Measurements from ENCODE around the gene SLCO2B1.

SLCO2B1 gene

DNA sequence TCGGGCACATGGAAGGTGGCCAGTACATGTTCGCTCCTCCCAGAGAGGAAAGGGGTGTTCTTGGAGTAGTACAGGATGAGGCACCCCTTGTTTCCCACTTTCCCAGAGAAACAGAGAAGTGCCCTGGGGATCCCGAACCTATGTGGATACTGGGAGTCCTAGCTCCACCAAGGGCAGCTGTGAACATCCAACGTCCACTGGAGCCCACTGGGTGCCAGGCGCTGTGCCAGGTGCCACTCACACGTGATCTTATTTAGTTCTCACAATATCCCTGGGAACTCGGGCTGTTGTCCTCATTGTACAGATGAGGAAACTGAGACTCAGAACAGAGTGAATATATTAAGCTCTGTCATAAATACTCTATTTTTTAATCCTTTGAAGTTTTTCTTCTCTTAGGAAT, 12.0 kb downstream of the SLCO2B1 start:
- no peak for DNase-seq

DNA sequence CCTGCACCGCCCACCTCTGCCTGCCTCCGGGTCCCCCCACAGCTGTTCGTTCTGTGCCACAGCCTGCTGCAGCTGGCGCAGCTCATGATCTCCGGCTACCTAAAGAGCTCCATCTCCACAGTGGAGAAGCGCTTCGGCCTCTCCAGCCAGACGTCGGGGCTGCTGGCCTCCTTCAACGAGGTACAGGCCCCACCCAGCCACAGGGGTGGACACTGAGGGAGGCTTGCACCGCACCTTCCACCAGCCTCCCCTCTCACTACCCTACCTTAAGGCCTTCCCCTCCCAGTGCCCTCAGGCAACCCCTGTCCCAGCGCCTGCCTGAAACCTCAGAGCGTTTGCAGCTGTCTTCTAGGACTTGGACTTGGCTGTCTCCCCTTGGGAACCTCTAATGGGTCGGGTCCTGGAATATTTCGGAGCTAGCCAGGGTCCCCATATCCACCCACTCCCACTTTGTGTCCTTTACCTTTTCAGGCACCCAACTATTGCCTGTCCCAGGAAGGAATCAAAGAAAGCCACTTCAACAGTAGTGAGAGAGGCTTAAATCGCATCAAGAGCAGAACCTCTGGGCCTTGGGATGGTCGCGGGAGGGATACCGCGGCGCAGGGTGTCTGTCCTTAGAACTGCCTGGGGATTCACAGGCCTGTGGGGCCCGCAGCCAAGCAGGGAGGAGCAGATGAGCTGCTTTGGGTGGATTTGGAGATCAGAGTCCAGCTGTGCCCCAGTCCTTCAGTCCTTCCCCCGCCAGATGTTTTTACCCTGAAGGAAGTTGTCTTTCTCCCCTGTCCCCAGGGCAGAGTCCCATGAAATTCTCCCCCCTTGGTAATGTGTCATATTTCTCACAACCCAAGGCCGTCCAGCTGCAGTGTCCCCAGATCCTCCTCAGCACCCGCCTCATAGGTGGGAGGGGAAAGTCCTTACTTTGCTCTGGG, 13.3 kb downstream of the SLCO2B1 start:
- no peak for DNase-seq

DNA sequence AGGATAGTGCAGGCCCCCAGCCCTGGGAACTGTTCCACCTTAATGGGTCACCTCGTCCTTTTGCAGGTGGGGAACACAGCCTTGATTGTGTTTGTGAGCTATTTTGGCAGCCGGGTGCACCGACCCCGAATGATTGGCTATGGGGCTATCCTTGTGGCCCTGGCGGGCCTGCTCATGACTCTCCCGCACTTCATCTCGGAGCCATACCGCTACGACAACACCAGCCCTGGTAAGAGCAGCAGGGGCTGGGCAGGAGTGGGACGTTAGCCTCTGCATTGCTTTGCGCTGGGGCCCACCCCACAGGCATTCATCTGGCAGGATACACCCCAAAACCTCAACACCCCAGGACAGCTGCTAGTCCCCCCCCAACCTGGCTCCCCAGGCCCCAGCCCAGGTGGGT, 14.8 kb downstream of the SLCO2B1 start:
- DNase-seq = no peak

DNA sequence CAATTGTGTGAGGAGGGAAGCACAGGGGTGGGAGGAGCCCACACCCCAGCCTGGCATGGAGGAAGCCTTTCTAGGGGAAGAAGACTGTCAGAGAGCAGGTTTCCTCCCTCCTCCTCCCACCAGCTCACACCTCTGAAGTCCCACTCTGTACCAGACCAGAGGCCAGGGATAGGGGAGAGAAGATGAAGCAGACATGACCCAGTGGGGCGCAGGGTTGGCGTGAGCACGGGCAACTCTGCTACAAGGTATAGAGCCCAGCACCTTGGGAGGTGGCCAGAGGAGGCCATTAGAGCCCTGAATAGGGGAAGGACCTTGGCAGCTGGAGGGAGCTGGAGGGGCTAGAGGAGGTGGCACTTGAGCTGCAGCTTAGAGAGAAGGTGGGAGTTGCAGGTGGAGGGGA, 15.9 kb downstream of the SLCO2B1 start:
- no peak for DNase-seq

GRCh38 chr11:75167617-75168016, 16.7 kb downstream of the SLCO2B1 start:
- DNase-seq = no peak

DNA sequence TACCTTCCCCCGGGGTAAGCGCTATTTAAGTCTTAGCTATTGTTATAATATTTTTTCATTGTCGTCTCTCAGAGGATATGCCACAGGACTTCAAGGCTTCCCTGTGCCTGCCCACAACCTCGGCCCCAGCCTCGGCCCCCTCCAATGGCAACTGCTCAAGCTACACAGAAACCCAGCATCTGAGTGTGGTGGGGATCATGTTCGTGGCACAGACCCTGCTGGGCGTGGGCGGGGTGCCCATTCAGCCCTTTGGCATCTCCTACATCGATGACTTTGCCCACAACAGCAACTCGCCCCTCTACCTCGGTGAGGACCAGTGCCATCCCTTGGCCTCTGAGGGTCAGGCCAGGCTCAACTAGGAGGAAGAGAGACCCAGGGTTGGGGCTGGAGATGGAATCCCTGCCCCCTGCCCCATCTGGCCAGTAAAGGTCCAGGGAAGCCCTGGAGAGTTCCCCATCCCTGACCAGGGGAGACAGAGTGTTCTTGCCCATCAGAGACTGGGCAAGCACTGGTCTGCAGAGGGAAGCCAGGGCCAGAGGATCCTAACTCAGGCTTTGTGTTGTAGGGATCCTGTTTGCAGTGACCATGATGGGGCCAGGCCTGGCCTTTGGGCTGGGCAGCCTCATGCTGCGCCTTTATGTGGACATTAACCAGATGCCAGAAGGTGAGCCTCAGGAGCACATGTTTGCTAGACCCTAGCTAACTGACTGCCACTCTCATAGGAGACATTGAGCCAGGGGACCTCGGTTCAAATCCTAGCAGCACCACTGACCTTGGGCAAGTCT, 18.4 kb downstream of the SLCO2B1 start:
- DNase-seq = no peak

GRCh38 chr11:75170516-75171201, 19.8 kb downstream of the SLCO2B1 start:
- DNase-seq = no peak

DNA sequence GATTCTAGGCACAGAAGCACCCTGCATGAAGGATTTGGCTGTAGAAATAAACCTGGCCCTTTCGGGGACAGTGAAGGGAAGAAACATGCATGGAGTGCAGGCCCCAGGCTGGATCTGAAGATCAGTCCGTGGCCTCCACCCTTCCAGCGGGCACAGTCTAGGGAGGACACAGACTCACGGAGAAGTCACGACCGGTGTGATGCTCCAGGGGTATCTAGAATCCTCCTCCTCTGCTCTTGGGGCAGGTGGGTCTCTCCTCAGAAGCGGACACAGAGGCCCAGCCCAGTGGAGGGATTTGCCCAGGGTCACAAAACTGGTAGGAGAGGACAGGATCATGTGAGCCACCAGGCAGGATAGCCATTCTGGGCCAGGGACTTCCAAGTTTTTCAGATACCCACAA, 22.4 kb downstream of the SLCO2B1 start:
- DNase-seq = no peak

DNA sequence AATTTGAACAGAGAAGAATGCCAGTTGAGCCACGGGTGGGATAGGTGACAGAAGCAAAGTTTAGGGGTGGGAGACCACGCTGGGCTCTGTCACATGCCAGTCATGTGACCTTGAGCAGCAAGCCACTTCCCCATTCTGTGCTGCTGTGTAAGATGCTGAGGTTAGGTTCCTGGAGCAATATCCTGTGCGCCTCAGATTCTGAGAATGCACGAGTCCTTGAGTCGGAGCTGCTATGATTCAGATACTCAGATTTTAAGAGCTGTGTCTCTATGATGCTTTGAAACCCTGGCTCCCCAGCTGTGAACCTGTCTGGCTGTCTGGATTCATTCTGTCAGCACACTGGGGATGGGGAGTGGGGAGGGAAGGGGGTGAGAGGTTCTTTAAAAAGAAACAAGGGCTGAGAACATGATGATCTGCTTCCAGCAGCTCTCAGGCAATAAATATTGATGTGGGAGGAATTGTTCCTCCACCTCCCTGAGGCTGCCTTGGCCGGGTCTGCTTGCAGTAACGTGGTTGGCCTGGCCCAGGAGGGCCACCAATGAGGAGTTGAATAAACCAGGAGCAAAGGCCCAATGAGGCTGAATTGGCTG, 24.0 kb downstream of the SLCO2B1 start:
- DNase-seq = no peak

GRCh38 chr11:75182664-75183063, 31.8 kb downstream of the SLCO2B1 start:
- DNase-seq = no peak

GRCh38 chr11:75184051-75184450, 33.1 kb downstream of the SLCO2B1 start:
- DNase-seq = no peak

- no peak for DNase-seq
Measured at GRCh38 chr11:75184757-75185425, 34.0 kb downstream of the SLCO2B1 start.

GRCh38 chr11:75185866-75186265, 35.0 kb downstream of the SLCO2B1 start:
- no peak for DNase-seq

DNA sequence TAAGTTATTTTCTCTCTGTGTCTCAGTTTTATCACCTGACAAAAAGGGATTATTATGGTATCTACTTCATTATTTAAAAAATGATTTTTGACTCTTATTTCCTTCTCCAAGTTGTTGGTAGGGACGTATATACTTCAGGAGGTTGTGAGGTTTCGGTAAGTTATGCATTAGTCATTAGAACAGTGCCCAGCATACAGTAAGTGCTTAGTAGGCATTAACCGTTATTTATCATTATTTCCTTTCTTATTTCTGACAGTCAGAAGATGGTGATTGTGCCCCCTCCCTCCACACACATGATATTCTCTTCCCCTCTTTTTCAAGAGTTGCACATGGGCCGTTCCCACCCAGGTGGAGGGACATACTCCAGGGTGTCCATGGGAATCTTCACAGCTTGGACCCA, 36.1 kb downstream of the SLCO2B1 start:
- DNase-seq = no peak

GRCh38 chr11:75188671-75189070, 37.8 kb downstream of the SLCO2B1 start:
- no peak for DNase-seq

DNA sequence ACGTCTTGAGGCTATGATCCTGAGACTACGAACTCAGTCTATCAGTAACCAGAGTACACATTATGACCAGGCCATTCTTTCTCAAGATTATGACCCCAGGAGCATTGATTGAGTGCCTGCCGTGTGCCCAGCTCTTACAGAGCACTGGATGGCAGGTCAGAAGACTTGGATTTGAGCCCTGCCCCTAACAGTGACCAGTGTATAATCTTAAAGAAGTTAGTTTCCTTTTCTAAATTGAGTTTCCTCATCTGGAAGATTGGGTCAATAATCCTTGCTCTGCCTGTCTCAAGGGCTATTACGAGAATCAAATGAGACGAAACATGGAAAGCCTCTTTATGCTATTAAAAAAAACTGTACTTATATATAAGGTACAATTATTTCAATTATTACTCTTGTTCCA, 38.2 kb downstream of the SLCO2B1 start:
- no peak for DNase-seq

GRCh38 chr11:75189911-75190310, 39.0 kb downstream of the SLCO2B1 start:
- DNase-seq = no peak

DNA sequence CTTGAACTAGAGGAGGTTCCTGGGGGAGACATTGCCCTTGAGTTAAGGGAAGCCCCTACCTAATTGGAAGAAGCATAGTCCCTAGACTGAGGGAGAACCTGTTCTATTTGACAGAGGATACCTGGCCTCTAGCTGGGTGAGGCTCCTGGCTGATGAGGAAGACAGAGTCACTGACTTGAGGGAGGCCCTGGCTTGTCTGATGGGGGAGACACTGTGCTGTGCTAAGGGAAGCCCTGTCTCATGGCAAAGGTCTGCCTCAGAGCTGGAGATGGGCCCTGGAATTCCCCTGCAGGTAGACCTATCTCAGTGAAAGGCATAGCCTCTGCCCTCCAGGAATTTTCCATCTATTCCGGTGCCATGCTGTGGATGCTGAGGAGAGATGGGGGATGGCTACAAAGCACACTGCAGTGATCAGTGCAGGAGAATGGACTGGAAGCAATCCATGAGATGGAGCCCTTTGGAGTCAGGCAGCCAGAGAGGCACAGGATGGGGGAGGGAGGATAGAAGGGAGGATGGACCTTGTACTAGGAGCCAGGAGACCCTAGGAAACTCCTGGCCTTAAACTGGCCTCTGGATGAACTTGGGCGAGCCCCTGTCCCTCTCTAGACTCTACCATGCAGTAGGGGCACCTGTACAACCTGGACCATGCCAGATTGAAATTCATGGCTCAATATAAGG, 39.9 kb downstream of the SLCO2B1 start:
- no peak for DNase-seq

DNA sequence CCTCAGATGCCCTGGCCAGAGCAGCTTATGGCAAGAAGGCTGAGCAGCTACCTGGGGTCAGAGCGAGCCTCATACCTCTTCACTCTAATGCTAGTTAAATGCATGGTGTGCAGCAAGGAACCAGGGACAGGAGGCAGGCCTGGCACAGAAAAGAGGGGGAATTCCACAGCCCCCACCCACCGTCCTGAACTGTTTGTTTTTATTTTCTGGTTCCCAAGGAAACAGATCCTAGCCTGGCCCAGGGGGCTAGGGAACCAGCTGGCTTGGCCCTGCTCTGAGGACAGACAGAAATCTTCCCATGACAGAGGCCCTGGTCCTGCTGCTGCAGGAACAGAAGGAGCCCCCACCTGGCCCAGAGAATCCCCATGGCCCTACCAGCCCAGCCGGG, 40.4 kb downstream of the SLCO2B1 start:
- DNase-seq = no peak

GRCh38 chr11:75193271-75193670, 42.4 kb downstream of the SLCO2B1 start:
- DNase-seq = no peak

- no peak for DNase-seq
Measured at GRCh38 chr11:75193711-75194110, 42.8 kb downstream of the SLCO2B1 start.

- no peak for DNase-seq
Measured at GRCh38 chr11:75194147-75194546, 43.2 kb downstream of the SLCO2B1 start.

Data from NCI-H510A (cell line).